ENCODE results near the gene SIGMAR1. TPM values are rescaled to one million over a fixed set of nuclear protein-coding genes. Genes with fewer than 3 reads are reported as not detected.

The SIGMAR1 gene
- total RNA-seq, 4 donors from 2014 or later = 73.4 to 90.3 (median 83.9) TPM

DNA sequence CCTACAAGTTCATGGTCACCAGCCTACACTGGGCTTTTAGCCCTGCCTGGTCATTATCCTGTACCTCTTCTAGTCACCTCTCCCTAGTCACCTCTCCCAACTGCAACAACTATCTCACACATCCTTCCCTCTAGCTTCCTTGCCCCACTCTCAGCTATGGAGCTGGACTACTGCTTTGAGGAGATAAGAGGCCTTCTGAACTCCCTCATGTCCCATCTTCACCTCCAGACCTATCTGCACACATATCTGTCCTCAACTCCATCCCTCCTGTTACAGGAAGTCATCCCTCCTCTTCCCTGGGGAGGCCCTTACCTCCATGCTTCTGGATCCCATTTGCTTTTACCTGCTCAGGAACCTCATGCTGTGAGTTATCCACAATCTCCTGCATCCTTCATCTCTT lies 31.4 kb downstream of the SIGMAR1 start:
- intact Hi-C loops (cut with DNase I) = loop anchor here (10.0 kb wide), 1 partner anchor 271 kb away; no protein-coding TSS in a partner anchor
- DNase-seq (ENCODE audit: extremely low spot score) = no peak
- H3K27me3 ChIP-seq = no peaks in the 10 kb centered on the region

DNA sequence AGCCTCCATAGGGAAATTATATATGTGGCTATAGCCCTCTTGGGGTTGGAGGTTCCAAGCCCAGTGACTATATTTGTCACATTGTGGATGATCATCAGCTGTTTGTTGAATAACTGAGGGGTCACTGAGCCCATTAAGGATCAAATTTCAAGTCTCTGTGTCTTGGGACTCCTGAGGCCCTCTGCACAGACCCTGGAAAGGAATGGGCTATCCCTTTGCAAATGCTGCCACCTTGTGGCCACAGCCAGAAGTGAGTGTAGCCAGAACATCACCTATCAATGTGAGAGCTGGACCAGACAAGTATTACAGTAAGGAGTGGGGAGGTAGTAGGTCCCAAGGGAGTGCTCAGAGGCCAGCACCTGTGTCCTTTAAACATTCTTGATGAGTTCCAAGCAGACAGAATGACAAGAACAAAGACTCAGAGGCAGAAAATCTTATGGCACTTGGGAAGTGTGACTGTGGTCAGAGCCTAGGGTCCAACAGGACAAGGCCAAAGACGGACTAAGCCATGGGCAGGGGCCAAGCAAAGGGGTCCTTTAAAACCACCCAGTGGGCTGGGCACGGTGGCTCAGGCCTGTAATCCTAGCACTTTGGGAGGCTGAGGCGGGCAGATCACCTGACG lies 33.9 kb downstream of the SIGMAR1 start:
- WGBS = 49% methylated on average over 4 of the region's 4 CpGs
- TF ChIP-seq POLR2AphosphoS5 (IDR thresholded peaks at IDR 0.05) = peak in 1 of 2 donors; percentile 39
- TF ChIP-seq, protein P1, sequence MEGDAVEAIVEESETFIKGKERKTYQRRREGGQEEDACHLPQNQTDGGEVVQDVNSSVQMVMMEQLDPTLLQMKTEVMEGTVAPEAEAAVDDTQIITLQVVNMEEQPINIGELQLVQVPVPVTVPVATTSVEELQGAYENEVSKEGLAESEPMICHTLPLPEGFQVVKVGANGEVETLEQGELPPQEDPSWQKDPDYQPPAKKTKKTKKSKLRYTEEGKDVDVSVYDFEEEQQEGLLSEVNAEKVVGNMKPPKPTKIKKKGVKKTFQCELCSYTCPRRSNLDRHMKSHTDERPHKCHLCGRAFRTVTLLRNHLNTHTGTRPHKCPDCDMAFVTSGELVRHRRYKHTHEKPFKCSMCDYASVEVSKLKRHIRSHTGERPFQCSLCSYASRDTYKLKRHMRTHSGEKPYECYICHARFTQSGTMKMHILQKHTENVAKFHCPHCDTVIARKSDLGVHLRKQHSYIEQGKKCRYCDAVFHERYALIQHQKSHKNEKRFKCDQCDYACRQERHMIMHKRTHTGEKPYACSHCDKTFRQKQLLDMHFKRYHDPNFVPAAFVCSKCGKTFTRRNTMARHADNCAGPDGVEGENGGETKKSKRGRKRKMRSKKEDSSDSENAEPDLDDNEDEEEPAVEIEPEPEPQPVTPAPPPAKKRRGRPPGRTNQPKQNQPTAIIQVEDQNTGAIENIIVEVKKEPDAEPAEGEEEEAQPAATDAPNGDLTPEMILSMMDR (IDR thresholded peaks at IDR 0.05) = peak; percentile 88 to 97 (median 91)
- no peak for TF ChIP-seq POLR2A (IDR thresholded peaks at IDR 0.05; ENCODE audit: low read depth)
- no peak for TF ChIP-seq EP300 (IDR thresholded peaks at IDR 0.05)

More for the DNA sequence above, 31.4 kb downstream of the SIGMAR1 start:
- H3K4me1 ChIP-seq = peaks cover 7 to 17% (median 10%) of the 10 kb centered on the region in 4 donors
- no peak overlapping the region for H3K27ac ChIP-seq (replicated peaks in 1 of 4)
- no peak for TF ChIP-seq POLR2A (IDR thresholded peaks at IDR 0.05; ENCODE audit: low read depth)
- TF ChIP-seq POLR2AphosphoS5 (IDR thresholded peaks at IDR 0.05) = no peak
- H3K4me3 ChIP-seq = no peak overlapping the region
- H3K36me3 ChIP-seq = no peaks in the 10 kb centered on the region
- H3K9me3 ChIP-seq = no peaks in the 10 kb centered on the region

DNA sequence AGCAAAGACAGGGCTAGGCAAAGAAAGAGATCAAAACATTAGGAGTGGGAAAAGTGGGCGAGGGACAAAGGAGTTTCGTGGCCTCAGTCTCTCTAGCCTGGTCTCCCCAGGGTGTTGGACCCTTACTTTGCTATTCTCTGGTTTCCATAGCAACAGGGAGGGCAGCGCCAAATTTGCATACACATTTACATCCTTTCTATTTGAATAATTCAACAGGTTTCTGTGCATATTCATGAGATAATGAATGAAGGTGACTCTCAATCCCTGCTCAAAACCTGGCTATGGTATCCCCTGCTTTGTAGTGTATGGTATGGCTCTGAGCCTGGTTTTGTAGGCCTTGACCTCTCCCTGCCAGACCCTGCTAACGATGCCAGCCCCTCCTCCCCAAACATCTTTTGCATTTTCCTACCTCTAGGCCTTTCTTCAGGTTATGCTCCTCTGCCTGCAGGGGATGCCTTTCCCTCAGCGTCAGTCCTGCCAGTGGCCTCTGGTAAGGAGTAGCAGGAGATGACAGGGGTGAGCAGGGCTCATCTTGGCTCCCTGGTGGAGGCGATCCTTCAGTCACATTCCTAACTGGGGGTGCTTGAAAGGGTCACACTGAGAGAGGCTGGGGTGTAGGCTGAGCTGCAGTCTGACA lies 35.5 kb downstream of the SIGMAR1 start:
- WGBS = 78% methylated on average over 6 of the region's 6 CpGs
- H3K27ac ChIP-seq (replicated peaks in 1 of 4) = no peak overlapping the region
- no peaks in the 10 kb centered on the region for H3K9me3 ChIP-seq
- DNase-seq (ENCODE audit: extremely low spot score) = no peak
- no peaks in the 10 kb centered on the region for H3K27me3 ChIP-seq
- H3K4me1 ChIP-seq = peaks cover 0 to 7% (median 0%) of the 10 kb centered on the region in 4 donors
- no peaks in the 10 kb centered on the region for H3K36me3 ChIP-seq
- no peak overlapping the region for H3K4me3 ChIP-seq
- TF ChIP-seq POLR2AphosphoS5 (IDR thresholded peaks at IDR 0.05) (no peak), EP300 (IDR thresholded peaks at IDR 0.05) (no peak), POLR2A (IDR thresholded peaks at IDR 0.05; ENCODE audit: low read depth) (no peak)
- TF ChIP-seq, protein P1 (IDR thresholded peaks at IDR 0.05) = no peak
- intact Hi-C loops (cut with DNase I) = loop anchor here (10.0 kb wide), 1 partner anchor 267 kb away; no protein-coding TSS in a partner anchor

More for the DNA sequence above, 33.9 kb downstream of the SIGMAR1 start:
- H3K27me3 ChIP-seq = no peaks in the 10 kb centered on the region
- H3K4me3 ChIP-seq = no peak overlapping the region
- no peaks in the 10 kb centered on the region for H3K36me3 ChIP-seq
- DNase-seq (ENCODE audit: extremely low spot score) = no peak
- intact Hi-C loops (cut with DNase I) = loop anchor here (10.0 kb wide), 1 partner anchor 269 kb away; no protein-coding TSS in a partner anchor
- H3K9me3 ChIP-seq = no peaks in the 10 kb centered on the region
- H3K27ac ChIP-seq (replicated peaks in 1 of 4) = no peak overlapping the region
- peaks cover 0 to 7% (median 0%) of the 10 kb centered on the region in 4 donors for H3K4me1 ChIP-seq

DNA sequence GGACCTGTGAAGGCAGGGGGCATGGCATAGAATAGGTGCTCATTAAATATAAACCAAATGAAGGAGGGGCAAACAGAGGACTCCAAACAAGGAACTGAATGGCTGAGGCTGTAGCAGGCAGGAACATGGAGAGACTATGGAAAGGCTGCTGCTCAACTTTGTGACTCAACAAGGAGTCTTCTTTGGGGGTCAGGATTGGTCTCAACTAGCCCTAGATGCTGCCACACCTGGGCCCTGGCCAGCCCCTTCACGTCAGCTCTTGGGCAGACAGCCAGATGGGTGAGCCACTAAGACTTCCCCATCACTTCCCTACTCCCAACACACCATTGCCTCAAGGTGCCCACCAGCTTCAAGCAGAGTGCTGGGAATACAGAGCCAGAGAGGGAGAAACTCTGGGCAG lies 36.7 kb downstream of the SIGMAR1 start:
- H3K27ac ChIP-seq (replicated peaks in 1 of 4) = no peak overlapping the region
- no peaks in the 10 kb centered on the region for H3K27me3 ChIP-seq
- H3K9me3 ChIP-seq = no peaks in the 10 kb centered on the region
- no peak for DNase-seq (ENCODE audit: extremely low spot score)
- WGBS = 0% methylated on average over 1 of the region's 1 CpG
- H3K4me3 ChIP-seq = no peak overlapping the region
- TF ChIP-seq EP300 (IDR thresholded peaks at IDR 0.05) (no peak), POLR2AphosphoS5 (IDR thresholded peaks at IDR 0.05) (no peak), POLR2A (IDR thresholded peaks at IDR 0.05; ENCODE audit: low read depth) (no peak)
- TF ChIP-seq, protein P1 (IDR thresholded peaks at IDR 0.05) = no peak
- peaks cover 0 to 7% (median 0%) of the 10 kb centered on the region in 4 donors for H3K4me1 ChIP-seq
- intact Hi-C loops (cut with DNase I) = loop anchor here (10.0 kb wide), 1 partner anchor 266 kb away; no protein-coding TSS in a partner anchor
- no peaks in the 10 kb centered on the region for H3K36me3 ChIP-seq

DNA sequence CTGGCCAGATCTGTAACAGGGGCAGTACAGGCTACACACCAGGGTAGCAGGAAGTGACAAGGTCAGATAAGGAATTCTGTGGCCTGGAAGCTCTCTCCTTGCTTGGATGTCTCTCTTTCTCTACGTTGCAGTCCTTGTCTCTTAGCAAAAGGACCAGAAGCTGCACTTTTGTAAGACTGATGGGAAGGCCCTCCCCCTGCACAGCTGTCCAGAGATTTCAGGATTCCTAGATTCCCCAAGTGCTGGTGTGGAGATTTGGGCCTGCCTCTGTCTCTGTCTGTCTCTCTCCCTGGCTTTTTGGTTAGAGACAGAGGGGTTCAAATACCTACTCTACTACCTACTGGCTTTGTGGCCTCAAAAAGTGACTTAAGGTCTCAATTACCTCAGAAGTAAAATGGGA lies 38.0 kb downstream of the SIGMAR1 start:
- Histone ChIP-seq H3K27me3 (peaks cover 0 to under 1% (median 0%) of the 10 kb centered on the region in 4 donors), H3K27ac (replicated peaks in 1 of 4) (no peak overlapping the region), H3K36me3 (no peaks in the 10 kb centered on the region), H3K4me1 (peaks cover 0 to 8% (median under 1%) of the 10 kb centered on the region in 4 donors), H3K9me3 (no peaks in the 10 kb centered on the region), H3K4me3 (no peak overlapping the region)
- WGBS = 67% methylated on average over 1 of the region's 1 CpG
- DNase-seq (ENCODE audit: extremely low spot score) = no peak
- intact Hi-C loops (cut with DNase I) = loop anchor here (10.0 kb wide), 2 partner anchors 55 to 165 kb away; partner anchors contain the start of gene IL11RA
- TF ChIP-seq, protein P1 (IDR thresholded peaks at IDR 0.05) = no peak
- TF ChIP-seq POLR2AphosphoS5 (IDR thresholded peaks at IDR 0.05) (no peak), POLR2A (IDR thresholded peaks at IDR 0.05; ENCODE audit: low read depth) (no peak)
